IPS DF 6.9 (cell line): ENCODE data around the gene PDS5B.
"Not testable (repeated sequence)": the region's sequence is repeated elsewhere in the genome, so short reads cannot be mapped to it uniquely, and the experiment has no call there.

Source experiments
- DNase-seq: peaks from one replicate; pipeline ENCODE4 v3.0.0-alpha.2; 2013; ENCODE audit warnings: low read depth, low spot score
- H3K27ac ChIP-seq: one replicate; pipeline ENCODE4 v1.5.1; 2013; ENCODE audit warnings: low read length, control low read depth
- H3K27me3 ChIP-seq: 2 replicates; pipeline ENCODE4 v1.6.1; 2013; ENCODE audit warnings: mild to moderate bottlenecking, low read length; ENCODE audit not compliant: control insufficient read depth, insufficient read depth
- H3K36me3 ChIP-seq: 2 replicates; pipeline ENCODE4 v1.6.1; 2013; ENCODE audit warnings: low read length; ENCODE audit not compliant: control insufficient read depth, insufficient read depth
- H3K4me1 ChIP-seq: 2 replicates; pipeline ENCODE4 v1.6.1; 2013; ENCODE audit warnings: low read length; ENCODE audit not compliant: control insufficient read depth, insufficient read depth
- H3K4me3 ChIP-seq: 2 replicates; pipeline ENCODE4 v1.5.1; 2013; ENCODE audit warnings: mild to moderate bottlenecking, low read length
- H3K9me3 ChIP-seq: 2 replicates; pipeline ENCODE4 v1.6.1; 2013; ENCODE audit warnings: low read length, inconsistent platforms; ENCODE audit not compliant: control insufficient read depth, insufficient read depth
- WGBS: extraction: QIAGEN DNeasy Blood & Tissue Kit; methylation state at CpG from one replicate; pipeline ENCODE4 v1.1.7; 2013; ENCODE audit warnings: mixed read lengths, missing lambda C conversion rate; ENCODE audit not compliant: insufficient read length, insufficient coverage; 5-methylcytosine and 5-hydroxymethylcytosine counted together

The PDS5B gene

DNA sequence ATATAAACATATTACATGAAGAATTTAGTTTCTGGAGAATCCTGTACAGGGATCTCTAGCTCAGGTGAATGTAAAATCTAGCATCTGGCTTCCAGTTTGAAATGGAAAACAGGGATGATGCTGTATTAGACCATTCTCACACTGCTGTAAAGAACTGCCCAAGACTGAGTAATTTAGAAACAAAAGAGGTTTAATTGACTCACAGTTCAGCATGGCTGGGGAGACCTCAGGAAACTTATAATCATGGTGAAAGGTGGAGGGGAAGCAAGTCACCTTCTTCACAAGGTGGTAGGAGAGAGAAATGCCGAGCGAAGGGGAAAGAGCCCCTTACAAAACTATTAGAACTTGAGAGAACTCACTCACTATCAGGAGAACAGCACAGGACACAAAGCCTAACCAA is 30.6 kb upstream of the PDS5B start:
- H3K4me1 ChIP-seq = no peaks in the 10 kb centered on the region
- H3K36me3 ChIP-seq = no peaks in the 10 kb centered on the region
- no CpG with 5 or more reads among the region's 2 CpGs for WGBS
- no peaks in the 10 kb centered on the region for H3K27me3 ChIP-seq
- no peak for DNase-seq
- H3K4me3 ChIP-seq = no peak overlapping the region
- H3K27ac ChIP-seq = no peak overlapping the region
- no peaks in the 10 kb centered on the region for H3K9me3 ChIP-seq

- H3K9me3 ChIP-seq, H3K27ac ChIP-seq, H3K4me3 ChIP-seq, DNase-seq, H3K27me3 ChIP-seq, H3K4me1 ChIP-seq, H3K36me3 ChIP-seq: not testable (repeated sequence)
- no CpG with 5 or more reads among the region's 1 CpG for WGBS
Measured at GRCh38 chr13:32560842-32561241, 25.4 kb upstream of the PDS5B start.

GRCh38 chr13:32575687-32576086 is 10.6 kb upstream of the PDS5B start:
- H3K4me3 ChIP-seq, H3K27ac ChIP-seq, H3K4me1 ChIP-seq, H3K36me3 ChIP-seq, DNase-seq, H3K9me3 ChIP-seq, H3K27me3 ChIP-seq: not testable (repeated sequence)
- no CpG with 5 or more reads among the region's 4 CpGs for WGBS

DNA sequence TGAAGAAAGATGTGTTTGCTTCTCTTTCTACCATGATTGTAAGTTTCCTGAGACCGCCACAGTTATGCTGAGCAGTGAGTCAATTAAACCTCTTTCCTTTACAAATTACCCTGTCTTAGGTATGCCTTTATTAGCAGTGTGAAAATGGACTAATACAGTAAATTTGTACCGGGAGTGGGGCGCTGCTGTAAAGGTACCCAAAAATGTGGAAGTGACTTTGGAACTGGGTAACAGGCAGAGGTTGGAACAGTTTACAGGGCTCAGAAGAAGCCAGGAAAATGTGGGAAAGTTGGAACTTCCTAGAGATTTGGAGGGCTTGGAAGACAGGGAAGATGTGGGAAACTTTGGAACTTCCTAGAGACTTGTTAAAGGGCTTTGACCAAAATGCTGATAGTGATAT is 9.2 kb upstream of the PDS5B start:
- no CpG with 5 or more reads among the region's 3 CpGs for WGBS

DNA sequence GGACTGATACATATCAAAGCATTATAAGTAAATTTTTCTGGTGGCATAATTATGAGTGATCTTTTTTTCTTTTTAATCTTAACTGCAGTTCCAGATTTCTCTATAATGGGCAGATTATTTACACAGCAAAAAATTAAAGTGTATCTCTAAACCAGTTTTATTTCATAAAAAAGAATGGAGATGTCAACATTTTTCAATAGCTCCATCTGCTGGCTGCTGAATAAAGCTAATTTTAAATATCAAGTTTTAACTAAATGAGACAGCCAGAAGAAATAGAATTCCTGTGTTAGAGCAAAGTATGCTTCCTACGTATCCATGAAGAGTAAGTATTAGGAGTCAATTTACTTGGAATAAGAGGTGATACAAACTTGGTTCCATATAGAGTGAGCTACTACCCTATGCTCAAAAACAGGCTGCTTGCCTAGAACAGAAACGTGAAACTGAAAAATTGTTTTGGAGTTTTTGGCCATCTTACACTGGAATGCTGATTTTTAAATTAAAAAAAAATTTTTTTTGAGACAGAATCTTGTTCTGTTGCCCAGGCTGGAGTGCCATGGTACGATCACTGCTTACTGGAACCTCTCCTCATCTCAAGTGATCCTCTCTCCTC is 5.0 kb upstream of the PDS5B start:
- H3K4me3 ChIP-seq = no peak overlapping the region
- WGBS = no CpG with 5 or more reads among the region's 3 CpGs
- H3K9me3 ChIP-seq = no peaks in the 10 kb centered on the region
- H3K36me3 ChIP-seq = no peaks in the 10 kb centered on the region
- no peaks in the 10 kb centered on the region for H3K4me1 ChIP-seq
- DNase-seq = no peak
- no peaks in the 10 kb centered on the region for H3K27me3 ChIP-seq
- H3K27ac ChIP-seq = no peak overlapping the region

More for the DNA sequence above, 9.2 kb upstream of the PDS5B start:
- Histone ChIP-seq H3K4me1 (no peaks in the 10 kb centered on the region), H3K36me3 (no peaks in the 10 kb centered on the region), H3K27ac (no peak overlapping the region), H3K4me3 (no peak overlapping the region), H3K9me3 (no peaks in the 10 kb centered on the region), H3K27me3 (no peaks in the 10 kb centered on the region)
- DNase-seq = no peak

DNA sequence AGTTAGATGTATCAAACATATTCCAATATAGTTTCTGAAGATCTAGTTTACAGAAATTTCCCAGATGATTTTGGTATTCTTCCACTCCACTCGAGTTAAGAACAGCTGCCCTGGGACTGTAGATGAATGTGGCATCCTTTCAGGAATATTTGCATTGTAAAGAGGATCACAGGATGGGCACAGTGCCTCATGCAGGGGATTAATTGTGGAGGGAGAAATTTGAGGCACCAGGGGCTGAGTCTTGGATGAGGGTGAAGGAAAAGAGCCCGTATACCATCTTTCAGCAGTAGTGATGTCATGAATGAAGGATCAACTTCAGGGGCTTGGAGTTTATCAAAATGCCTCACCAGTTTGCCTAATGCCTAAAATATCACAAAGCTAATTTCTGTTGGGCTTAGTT is 4.0 kb upstream of the PDS5B start:
- H3K4me3 ChIP-seq = no peak overlapping the region
- no peak for DNase-seq
- H3K27me3 ChIP-seq = no peaks in the 10 kb centered on the region
- H3K36me3 ChIP-seq = no peaks in the 10 kb centered on the region
- H3K27ac ChIP-seq = no peak overlapping the region
- no peaks in the 10 kb centered on the region for H3K9me3 ChIP-seq
- WGBS = no CpG with 5 or more reads among the region's 2 CpGs
- no peaks in the 10 kb centered on the region for H3K4me1 ChIP-seq

- no peaks in the 10 kb centered on the region for H3K9me3 ChIP-seq
- H3K27me3 ChIP-seq = no peaks in the 10 kb centered on the region
- no CpG with 5 or more reads among the region's 2 CpGs for WGBS
- H3K4me1 ChIP-seq = no peaks in the 10 kb centered on the region
- no peak overlapping the region for H3K4me3 ChIP-seq
- no peak overlapping the region for H3K27ac ChIP-seq
- DNase-seq = no peak
- no peaks in the 10 kb centered on the region for H3K36me3 ChIP-seq
Measured at GRCh38 chr13:32582991-32583390, 3.3 kb upstream of the PDS5B start.

GRCh38 chr13:32585550-32586079 is 637 bp upstream of the PDS5B start:
- no peak for DNase-seq
- no peaks in the 10 kb centered on the region for H3K9me3 ChIP-seq
- no peak overlapping the region for H3K27ac ChIP-seq
- H3K27me3 ChIP-seq = no peaks in the 10 kb centered on the region
- peak overlapping the region; percentile 22; the same call in 1 of the 2 replicates for H3K4me3 ChIP-seq
- no peaks in the 10 kb centered on the region for H3K36me3 ChIP-seq
- WGBS = no CpG with 5 or more reads among the region's 8 CpGs
- H3K4me1 ChIP-seq = no peaks in the 10 kb centered on the region

GRCh38 chr13:32587011-32587810 is 959 bp downstream of the PDS5B start:
- peak overlapping the region; percentile 66 for H3K4me3 ChIP-seq
- WGBS = no CpG with 5 or more reads among the region's 74 CpGs
- no peak for DNase-seq
- no peak overlapping the region for H3K27ac ChIP-seq
- H3K27me3 ChIP-seq = no peaks in the 10 kb centered on the region
- no peaks in the 10 kb centered on the region for H3K36me3 ChIP-seq
- no peaks in the 10 kb centered on the region for H3K4me1 ChIP-seq
- no peaks in the 10 kb centered on the region for H3K9me3 ChIP-seq

GRCh38 chr13:32587811-32588170 is 1.5 kb downstream of the PDS5B start:
- H3K4me3 ChIP-seq = peak overlapping the region; percentile 66; the same call in 1 of the 2 replicates
- H3K27ac ChIP-seq = no peak overlapping the region
- H3K27me3 ChIP-seq = no peaks in the 10 kb centered on the region
- no peaks in the 10 kb centered on the region for H3K36me3 ChIP-seq
- no peaks in the 10 kb centered on the region for H3K9me3 ChIP-seq
- no peaks in the 10 kb centered on the region for H3K4me1 ChIP-seq
- no peak for DNase-seq
- WGBS = no CpG with 5 or more reads among the region's 8 CpGs
